Measurements from ENCODE around the gene CASP2.

CASP2 gene

GRCh38 chr7:143269251-143269650 lies 18.9 kb upstream of the CASP2 start:
- TF ChIP-seq, protein P1, sequence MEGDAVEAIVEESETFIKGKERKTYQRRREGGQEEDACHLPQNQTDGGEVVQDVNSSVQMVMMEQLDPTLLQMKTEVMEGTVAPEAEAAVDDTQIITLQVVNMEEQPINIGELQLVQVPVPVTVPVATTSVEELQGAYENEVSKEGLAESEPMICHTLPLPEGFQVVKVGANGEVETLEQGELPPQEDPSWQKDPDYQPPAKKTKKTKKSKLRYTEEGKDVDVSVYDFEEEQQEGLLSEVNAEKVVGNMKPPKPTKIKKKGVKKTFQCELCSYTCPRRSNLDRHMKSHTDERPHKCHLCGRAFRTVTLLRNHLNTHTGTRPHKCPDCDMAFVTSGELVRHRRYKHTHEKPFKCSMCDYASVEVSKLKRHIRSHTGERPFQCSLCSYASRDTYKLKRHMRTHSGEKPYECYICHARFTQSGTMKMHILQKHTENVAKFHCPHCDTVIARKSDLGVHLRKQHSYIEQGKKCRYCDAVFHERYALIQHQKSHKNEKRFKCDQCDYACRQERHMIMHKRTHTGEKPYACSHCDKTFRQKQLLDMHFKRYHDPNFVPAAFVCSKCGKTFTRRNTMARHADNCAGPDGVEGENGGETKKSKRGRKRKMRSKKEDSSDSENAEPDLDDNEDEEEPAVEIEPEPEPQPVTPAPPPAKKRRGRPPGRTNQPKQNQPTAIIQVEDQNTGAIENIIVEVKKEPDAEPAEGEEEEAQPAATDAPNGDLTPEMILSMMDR (IDR thresholded peaks at IDR 0.05; ENCODE audit: control extremely low read depth, extremely low read depth, low read depth, missing control alignments): no peak
- DNase-seq (ENCODE audit: extremely low spot score): no peak
- ChIA-PET POLR2A (no interaction called here), CTCF (interaction anchor here (2.1 to 2.3 kb wide), 2 partner anchors 11 to 29 kb away, joined by 7 to 8 read pairs; no protein-coding TSS in a partner anchor)

- no peak for DNase-seq (ENCODE audit: extremely low spot score)
- TF ChIP-seq, protein P1 (IDR thresholded peaks at IDR 0.05; ENCODE audit: control extremely low read depth, extremely low read depth, low read depth, missing control alignments): no peak
- ChIA-PET POLR2A (no interaction called here), CTCF (interaction anchor here (1.8 to 2.1 kb wide), 2 partner anchors 9 to 31 kb away, joined by 8 read pairs; no protein-coding TSS in a partner anchor)
Measured at GRCh38 chr7:143271240-143271639, 16.9 kb upstream of the CASP2 start.

- TF ChIP-seq, protein P1 (IDR thresholded peaks at IDR 0.05; ENCODE audit: control extremely low read depth, extremely low read depth, low read depth, missing control alignments): no peak
- POLR2A ChIA-PET: no interaction called here
- CTCF ChIA-PET: interaction anchor here (0.9 to 1.8 kb wide), 4 partner anchors 11 to 32 kb away, joined by 3 to 8 read pairs (median 4); partner anchors contain the start of gene CASP2
- DNase-seq (ENCODE audit: extremely low spot score): no peak
Measured at GRCh38 chr7:143272871-143273270, 15.3 kb upstream of the CASP2 start.

DNA sequence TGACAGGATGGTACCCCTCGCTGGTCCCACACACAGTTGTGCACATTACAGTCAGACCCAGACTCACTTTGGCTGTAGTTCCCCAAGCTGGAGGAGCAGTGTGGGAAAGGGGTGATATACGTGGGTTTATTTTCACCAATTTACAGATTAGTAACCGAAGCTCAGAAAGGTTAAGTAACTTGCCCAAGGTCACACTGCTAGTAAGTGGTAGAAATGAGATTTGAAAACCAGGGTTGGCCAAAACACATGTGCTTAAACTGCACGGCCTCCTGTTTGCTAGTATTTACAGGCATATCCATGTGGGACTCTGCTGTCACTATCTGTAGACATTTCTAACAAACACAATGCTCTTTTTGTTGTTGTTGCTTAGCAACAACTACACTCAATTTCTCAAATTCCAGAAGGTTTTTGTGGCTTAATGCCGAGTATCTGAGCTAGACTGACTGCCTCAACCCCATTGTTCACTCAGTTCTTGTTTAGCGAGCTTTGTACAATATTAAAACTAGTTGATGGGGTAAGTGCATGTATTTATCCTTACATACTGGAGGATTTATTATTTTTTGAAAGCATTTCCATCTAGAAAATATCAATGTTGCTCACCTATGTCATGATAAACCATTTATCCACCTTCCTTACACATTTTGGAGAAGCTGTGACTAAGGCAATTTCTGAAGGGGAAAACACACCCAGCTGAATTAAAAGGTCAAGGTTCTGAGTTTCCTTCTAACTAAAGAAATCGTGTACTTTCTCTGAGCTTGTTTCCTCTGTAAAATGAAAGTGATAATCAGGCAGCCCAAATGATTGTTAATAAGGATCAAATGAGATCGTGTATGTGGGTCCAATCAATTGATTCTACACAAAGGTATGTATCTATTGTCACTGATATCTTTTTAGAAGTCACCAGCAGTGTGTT lies 8.7 kb upstream of the CASP2 start:
- TF ChIP-seq, protein P1 (IDR thresholded peaks at IDR 0.05; ENCODE audit: control extremely low read depth, extremely low read depth, low read depth, missing control alignments): no peak
- POLR2A ChIA-PET: no interaction called here
- CTCF ChIA-PET: interaction anchor here (0.7 to 2.3 kb wide), 8 partner anchors 9 to 496 kb away, joined by 3 to 13 read pairs (median 5); partner anchors contain the start of gene GSTK1
- DNase-seq (ENCODE audit: extremely low spot score): no peak

DNA sequence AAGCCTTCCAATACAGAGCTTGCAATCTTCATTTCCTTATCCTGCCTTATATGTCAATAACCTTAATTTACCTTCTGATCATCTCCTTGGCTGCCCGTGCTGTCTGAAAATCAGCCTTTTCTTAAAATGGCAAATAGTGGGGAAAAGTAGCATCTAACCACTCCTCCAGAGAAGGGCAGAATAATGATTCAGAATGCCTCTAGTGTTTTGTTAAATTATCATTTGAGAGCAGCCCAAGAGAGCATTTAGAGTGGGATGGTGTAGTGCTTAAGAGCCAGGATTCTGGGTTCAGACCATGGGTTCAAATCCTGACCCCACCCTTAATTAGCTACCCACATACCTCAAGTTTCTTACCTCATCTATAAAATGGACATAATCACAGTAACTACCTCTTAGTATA lies 8.0 kb upstream of the CASP2 start:
- POLR2A ChIA-PET: no interaction called here
- CTCF ChIA-PET: interaction anchor here (0.9 to 2.3 kb wide), 8 partner anchors 10 to 480 kb away, joined by 3 to 13 read pairs (median 5); partner anchors contain the start of gene GSTK1
- TF ChIP-seq, protein P1 (IDR thresholded peaks at IDR 0.05; ENCODE audit: control extremely low read depth, extremely low read depth, low read depth, missing control alignments): no peak
- no peak for DNase-seq (ENCODE audit: extremely low spot score)

DNA sequence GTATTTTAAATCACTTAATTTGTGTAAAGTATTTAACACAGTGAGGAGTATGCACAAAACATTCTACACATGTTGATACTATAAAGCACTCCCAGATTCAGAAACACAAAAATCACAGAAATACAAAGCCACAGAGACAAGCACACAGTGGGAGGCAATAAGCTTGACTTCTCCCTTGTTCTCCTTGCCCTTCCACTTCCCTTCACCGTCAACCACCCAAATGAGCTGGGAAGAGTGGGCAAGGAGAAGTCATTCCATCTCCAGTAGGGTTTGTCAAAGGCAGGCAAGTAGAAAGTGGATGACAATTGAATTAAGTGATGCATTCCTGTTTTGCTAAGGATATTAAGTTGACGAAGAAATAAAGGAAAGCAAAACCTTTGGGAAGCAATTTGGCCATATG lies 7.6 kb upstream of the CASP2 start:
- TF ChIP-seq, protein P1 (IDR thresholded peaks at IDR 0.05; ENCODE audit: control extremely low read depth, extremely low read depth, low read depth, missing control alignments): no peak
- CTCF ChIA-PET: interaction anchor here (1.0 to 2.3 kb wide), 6 partner anchors 10 to 100 kb away, joined by 3 to 13 read pairs (median 6); no protein-coding TSS in a partner anchor
- POLR2A ChIA-PET: no interaction called here
- DNase-seq (ENCODE audit: extremely low spot score): no peak

Data from GM10248 (cell line).